H4 (cell line): ENCODE results near the gene PER1. TPM values are rescaled to one million over a fixed set of nuclear protein-coding genes. Genes with fewer than 3 reads are reported as not detected.
"Not testable (repeated sequence)": the region's sequence is repeated elsewhere in the genome, so short reads cannot be mapped to it uniquely, and the experiment has no call there.

ENCODE experiments used
- DNase-seq: peaks from one replicate; pipeline ENCODE4 v3.0.0-alpha.2; 2015; ENCODE audit warnings: low spot score
- total RNA-seq: library from RNA; depleted of rRNA; stranded (reverse); fragments of >200 nt; shearing (Covaris generic); gene quantifications from 2 replicates; pipeline ENCODE4 v1.2.3, GENCODE V29; 2014; rRNA removed

The PER1 gene
- total RNA-seq = 4.4 and 4.6 TPM in 2 replicates

- DNase-seq = peak; percentile 61
These were observed at the start of gene PER1 for GRCh38 chr17:8152112-8152775. TSS of gene PER1 (minus strand) at chr17:8152404. CDS start at chr17:8150706, 1,698 bp downstream.

DNA sequence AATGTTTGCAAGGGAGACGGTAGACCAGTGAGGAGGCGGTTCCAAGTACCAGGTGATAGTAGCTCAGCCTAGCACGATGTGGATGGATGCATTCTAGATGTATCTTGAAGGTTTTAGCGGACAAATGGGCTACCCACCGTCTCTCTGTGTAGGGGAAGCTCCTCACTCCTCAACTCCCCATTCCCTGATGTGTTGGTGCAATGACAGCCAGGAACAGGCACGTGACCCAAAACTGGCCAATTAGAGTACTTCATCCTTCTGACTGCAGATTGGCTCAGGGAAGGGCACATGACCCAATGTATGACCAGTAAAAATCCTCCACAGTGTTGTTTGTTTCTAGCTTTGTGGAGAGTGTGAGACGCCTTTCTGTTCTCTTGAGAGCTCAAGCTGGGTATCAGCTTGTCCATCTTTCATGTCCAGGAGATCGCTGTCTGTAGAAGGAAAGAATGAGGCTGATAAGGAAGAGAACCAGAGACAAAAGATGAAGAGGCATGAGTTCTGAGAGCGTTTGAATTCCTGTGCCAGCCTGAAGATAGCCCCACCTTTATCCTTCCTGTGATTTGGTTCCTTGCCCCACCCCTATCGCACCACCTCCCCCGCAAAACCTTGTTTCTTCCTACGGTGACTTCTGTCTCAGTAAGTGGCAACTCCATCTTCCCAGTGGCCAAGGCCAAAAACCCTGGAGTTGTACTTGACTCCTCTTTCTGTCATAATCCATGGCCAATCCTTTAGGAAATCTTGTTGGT lies 40.0 kb upstream of the PER1 start:
- peak; percentile 64 for DNase-seq

DNA sequence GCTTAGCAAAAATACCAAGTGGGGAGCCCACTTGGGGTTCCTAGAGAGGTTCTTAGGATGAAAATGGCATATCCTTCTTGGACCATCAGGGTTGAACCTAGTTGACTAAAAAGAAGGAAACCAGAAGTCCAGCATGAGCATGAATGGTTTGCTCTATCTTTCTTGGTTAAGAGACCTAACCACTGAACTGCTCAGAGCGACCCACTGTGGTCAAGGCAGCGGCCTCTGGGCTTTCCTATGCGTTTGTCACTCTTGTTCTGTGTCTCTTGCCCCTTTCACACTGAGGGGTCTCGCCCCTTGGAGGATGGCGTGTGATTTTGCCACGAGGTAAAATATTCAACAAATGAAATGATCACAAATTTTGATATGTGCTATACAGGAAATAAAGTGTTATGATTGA lies 38.3 kb upstream of the PER1 start:
- DNase-seq = no peak

DNA sequence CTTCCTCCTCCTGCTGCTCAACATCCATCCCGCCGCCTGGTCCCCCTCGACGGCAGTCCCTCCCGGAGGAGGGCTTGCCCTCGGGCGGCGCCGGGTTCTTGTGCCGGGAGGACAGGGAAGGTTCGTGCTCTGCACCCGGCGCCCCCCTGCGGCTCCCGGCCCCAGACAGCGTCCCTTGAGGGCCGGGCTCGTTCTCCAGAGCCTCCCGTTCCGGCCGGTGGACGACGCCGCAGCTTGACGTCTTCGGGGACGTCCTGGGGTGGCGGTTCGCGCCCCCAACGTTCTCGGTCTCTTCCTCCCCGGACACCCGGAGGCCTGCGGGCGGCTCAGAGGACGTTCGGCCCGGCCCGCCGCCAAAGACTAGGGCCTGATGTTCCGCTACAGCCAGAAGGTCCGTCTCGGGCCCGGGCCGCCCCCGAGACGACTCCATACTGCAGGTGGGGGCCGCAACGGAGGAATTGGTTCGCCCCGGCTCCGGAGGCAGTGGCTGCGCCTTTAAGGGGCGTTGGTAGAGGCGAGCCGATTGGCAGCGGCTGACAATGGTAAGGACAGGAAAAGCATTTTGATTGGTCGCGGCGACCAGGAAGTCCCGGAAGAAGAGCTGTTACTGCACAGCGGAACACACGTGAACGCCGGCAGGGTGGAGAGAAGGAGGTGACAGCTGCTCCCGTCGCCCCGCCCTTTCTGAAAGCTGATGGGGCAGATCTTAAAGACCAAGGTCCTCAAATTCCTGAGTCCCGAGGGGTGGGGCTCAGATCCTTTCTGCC lies 37.7 kb upstream of the PER1 start, which contains the start of gene BORCS6:
BORCS6 (minus strand) TSS at position 470 of the 767 bp plus-strand sequence; CDS start at position 430, 40 bp downstream.
- DNase-seq = peak; percentile 95

DNA sequence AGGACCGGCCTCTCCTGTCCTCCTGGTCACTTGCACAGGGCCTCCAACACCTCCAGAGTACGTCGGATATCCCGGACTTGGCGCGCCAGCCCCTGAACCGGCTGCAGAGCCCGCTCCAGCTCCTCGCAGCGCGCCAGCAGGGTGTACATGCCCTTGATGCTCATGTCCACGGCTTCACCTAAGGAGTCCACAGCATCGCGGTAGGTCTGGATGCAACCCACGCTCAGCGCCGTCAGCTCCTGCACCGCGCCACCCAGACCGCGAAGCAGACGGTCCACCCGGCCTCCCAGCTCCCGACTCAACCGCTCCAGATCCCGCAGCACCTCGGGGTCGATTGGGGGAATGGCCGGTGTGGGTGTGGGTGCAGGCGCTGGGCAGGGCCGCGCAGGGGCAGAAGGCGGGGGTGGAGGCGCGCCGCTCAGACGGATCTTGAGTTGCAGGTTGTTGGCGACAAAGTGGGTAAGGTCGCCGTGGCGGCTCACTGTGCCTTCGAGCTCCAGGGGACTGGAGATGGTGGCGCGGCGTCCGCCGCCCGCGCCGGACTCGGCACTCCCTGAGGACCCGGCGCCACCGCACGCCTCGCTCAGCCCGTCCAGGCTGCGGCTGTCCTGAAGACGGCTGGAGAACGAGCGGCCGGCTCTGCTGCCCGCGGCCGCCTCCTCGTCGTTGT lies 37.0 kb upstream of the PER1 start:
- no peak for DNase-seq

GRCh38 chr17:8188263-8188839 lies 36.1 kb upstream of the PER1 start:
- no peak for DNase-seq

DNA sequence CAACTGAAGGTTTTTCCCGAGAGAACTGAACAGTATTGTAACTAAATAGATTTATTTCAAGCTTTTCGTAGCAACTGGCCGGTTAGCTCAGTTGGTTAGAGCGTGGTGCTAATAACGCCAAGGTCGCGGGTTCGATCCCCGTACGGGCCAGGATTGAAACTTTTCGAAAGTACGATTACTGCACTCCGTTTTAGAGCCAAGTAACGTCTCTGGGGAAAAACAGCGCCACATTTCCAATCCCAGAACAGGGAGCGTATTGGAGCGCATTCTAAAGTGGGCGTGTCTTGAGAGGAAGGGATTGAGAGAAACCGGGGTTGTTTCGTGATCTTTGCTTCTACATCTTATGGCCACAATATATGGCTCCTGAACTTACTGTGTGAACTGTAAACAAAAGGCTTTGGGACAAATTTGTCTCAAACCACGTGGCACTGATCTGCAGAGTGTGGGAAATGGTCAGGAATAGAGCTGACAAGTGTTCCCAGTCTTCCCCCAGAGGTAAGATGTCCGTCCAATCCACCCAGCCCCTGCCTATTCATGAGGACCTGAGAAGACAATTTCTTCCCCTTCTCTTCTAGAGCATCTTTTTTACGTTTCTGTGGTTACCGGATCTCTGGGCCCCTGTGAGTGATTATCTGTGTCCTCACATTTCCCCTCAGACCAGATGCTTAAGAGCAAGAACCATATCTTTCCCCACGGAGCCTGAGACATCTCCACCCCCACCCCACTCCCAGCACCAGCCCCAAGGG lies 35.5 kb upstream of the PER1 start:
- peak; percentile 97 for DNase-seq

- DNase-seq = peak; percentile 90
These were observed 34.7 kb upstream of the PER1 start for GRCh38 chr17:8186787-8187516.

DNA sequence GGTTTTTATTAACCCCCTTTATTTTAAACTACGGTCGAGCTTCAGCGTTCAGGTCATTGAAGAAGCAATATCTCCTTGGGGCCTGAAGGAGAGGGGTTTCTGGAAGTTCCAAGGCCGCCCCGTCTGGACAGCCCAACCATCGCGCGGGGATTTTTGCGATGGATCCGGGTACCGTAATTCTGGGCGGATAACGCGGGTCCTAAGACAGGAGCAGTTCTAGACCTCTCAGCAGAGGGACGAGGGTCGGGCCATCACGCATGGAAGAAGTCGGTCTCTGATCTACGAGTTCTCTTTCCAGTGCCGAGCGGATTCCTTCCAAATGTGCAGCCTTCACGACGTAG lies 34.2 kb upstream of the PER1 start:
- no peak for DNase-seq

DNA sequence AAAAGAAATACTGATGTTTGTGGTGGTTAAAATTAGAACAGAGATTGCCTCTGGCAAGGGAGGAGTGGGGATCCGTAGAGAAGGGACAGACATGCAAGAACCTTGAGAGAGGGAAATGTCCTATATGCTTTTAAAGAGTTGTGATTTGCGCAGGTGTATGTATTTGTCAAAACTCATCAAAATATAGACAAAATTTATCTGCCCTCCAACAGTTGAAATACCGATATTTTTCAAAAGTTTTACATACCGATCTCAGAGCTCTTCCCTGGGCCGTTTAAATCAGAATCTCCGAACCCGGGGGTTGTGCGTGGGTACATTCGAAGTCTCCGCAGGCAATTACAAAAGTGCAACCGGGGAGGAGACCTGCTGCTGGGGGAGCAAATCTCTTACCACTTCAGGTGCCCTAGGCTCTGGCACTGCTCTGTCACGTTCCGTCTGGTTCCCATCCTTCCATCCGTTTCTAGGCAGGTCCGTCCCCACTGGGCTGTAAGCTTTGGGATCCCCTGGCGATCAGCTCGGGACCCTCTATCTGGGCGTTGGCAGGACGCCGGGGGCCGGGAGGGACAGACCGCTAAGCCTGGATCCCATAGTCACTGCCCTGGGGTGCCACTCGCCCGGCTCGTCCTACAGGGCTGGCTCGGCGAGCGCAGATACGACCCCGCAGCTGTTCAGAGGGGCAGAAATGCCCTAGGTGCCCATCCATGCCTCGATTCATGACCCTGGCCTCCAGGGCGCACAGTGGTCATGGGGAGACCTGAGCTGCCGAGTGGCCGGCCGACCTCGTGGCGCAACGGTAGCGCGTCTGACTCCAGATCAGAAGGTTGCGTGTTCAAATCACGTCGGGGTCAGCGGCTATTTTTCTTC lies 33.6 kb upstream of the PER1 start:
- peak; percentile 69 for DNase-seq

DNA sequence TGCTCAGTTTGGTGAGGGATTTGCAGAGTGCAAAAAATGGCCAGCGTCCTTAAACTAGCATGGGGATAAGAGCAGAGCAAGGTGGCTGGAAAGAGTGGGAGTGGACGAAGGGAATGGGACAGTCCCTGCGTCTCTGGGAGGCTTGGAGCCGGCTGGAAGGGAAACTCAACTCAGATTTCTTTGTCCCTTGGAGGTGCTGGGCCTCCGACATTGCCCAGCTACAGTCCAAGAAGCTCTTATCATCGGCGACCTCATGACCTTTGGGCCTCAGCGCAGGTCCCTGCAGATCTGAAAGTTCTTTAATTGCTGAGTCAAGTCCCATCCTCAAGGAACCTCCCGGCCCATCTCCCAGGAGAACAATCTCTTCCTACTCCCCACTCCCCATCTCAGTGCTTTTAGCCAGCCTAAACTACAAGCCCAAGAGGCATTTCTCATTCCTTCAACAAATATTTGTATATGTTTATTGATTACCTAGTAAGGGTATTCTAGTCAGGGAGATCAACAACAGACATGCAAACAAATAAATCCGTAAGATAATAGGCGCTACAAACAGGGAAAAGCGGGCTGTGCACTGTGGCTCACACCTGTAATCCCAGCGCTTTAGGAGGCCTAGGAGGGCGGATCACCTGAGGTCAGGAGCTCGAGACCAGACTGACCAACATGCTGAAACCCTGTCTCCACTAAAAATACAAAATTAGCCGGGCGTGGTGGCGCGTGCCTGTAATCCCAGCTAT lies 25.0 kb upstream of the PER1 start:
- no peak for DNase-seq

DNA sequence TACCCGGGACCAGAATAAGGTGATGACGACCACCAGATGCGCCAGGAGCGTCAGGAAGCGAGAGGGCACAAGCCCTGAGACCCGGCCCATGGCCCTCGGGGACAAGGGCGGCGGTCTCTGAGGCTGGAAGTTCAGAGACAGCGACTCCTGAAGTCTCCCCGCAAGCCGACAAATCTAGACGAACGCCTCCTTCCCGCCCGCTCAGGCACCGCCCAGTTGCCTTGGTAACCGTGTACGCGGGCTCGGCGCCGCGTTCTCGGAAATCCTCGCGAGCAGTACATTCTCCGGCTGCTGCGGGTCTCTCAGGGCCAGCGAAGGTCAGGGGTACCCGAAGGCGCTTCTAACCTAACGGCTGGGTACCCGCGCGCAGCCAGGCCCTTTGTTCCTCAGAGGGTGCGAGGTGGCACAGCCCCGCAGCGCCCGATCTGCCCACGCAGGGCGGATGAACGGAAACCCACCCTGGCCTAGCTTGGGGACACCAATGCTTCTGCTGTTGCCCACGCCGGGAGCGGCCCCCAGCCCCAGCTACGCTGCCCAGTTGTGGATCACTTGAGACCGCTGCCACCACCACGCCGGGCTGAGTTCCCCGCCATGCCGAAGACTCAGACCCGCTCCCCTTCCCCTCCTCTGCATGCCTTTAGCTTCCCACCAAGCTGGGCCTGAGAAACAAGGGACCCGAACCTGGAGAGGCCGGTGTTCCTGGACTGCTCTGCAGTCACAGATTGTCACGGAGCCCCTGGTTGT lies 24.2 kb upstream of the PER1 start, which contains the start of gene TMEM107:
TMEM107 (minus strand) TSS at position 184 of the 744 bp plus-strand sequence; CDS start at position 90, 94 bp downstream.
- peak; percentile 72 for DNase-seq

GRCh38 chr17:8175795-8176196 lies 23.6 kb upstream of the PER1 start:
- no peak for DNase-seq

DNA sequence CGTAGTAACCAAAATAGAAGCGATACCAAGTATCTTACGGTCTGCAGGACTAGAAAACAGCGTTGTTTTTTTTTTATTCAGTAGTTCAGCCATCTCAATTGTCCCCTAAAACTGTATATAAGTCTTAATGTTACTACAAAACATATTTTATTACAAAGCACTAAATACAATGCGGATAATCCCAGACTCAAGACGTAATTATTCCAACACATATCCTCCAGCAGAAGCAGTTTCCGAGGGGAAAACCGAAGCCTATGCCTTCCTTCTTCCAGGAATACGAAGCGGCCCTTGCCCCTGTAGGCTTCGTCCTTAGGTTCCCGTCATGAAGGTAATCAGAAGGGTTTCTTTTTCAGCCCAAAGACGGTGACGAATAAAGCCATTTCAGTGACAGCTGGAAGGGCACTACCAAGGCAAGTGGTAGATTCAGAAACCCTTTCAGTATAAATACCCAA lies 21.7 kb upstream of the PER1 start:
- no peak for DNase-seq

DNA sequence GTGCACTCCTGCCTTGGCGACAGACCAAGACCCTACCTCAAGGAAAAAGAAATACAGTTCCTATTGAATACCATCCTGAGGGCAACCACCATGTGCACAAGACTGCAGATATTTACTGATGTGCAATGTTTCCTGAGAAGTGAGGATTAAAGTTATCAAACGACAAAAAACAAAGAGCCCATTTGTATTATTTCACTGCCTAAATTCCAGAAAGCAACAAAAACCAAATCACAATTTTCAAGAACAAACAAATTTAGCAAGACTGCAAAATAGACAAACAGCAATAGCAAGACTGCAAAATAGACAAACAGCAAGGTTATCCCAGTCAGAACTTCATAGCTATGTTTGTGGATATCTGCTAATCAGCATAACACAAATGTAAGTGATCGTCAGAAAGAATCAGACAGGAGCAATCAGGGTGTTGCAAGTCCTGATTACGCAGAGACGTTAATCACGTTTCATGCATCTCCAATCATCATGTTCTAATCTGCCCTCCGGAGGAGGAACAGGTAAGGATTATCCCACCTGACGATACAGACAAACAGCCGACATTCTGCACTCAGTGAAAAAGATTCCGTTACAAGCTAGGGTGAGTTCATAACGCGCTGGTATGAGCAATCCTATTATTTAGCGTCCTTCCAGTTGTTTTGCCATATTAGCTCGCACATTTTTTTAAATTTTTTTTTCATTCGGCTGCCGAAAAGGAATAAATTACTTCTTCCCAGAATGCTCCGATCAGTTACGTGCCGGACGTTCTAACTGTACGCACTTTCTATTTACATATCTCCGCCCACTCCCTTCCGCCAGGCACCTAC lies 21.1 kb upstream of the PER1 start:
- peak; percentile 97 for DNase-seq

- DNase-seq = not testable (repeated sequence)
These were observed 18.0 kb upstream of the PER1 start for GRCh38 chr17:8170186-8170585.

DNA sequence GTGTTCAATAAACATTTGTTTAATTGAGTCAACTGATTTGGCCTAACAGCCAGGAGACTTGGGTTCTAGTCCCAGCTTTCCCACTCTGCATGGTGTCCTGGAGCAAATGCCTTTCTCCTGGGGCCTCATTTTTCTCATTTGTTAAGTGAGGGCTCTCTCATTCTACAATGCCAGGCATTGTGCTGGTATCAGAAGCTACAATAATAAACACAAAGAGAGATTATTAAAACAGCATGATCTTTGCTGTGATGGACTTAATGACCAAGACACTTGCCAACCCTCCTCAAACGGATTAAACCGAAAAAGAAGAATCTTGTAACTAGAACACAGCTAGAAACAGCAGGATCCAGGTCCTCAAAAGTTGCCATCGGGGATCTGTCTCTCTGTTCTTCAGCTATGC lies 15.3 kb upstream of the PER1 start:
- DNase-seq = no peak
